Uterus (tissue), 2 donors: ENCODE measurements around the gene DCAF7.

Experiments
- POLR2A ChIP-seq, 2 donors: fragments of 450-650 bp; IDR thresholded peaks; one replicate each; pipeline ENCODE4 v1.6.1; 2016; ENCODE audit warnings: antibody characterized with exemption in 2 of 2, mild to moderate bottlenecking in 1 of 2, moderate library complexity in 1 of 2
- TF ChIP-seq, protein P1 (sequence below), 4 experiments: fragments of 200-600 bp in 2 of 4; fragments of 450-650 bp in 2 of 4; sonication (generic) in 2 of 4; IDR thresholded peaks; one replicate each; pipeline ENCODE4 v1.5.1; 2016 to 2019; ENCODE audit warnings: antibody characterized with exemption in 4 of 4, mild to moderate bottlenecking in 2 of 4, moderate library complexity in 1 of 4

DNA sequence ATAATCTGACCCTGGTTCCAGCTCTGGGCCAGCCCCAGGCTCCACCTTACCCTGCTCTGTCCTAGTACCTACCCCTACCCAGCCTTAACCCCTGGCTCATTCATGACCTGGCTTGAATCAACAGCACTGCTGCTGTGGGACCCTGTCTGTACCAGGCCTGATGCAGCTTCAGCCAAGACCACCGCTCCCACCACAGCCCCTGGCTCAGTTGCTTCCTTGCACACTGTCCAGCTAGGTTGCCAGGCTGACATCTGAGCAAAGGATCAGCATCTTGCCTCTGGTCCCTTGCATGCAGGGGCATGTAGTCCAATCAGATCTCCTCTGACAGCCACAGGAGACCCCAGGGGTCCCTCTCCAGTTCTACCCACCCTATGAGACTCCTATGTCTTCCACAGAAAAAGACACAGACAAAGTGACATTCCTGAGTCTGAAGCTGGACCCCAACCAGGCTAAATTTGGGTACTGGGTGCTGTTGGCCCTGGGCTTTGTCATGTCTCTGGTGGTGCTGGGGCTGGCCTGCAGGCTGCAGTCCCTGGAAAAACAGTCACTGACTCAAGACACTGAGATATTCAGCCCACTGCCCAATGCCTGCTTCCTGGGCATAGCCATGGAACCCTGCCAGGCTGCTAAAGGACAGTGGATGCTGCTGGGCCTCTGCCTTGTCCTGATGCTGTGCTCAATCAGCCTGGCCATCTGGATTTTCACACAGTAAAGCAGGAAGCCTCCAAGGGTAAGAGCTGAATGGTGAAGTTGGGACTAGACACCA lies 31.0 kb upstream of the DCAF7 start:
- TF ChIP-seq, protein P1, sequence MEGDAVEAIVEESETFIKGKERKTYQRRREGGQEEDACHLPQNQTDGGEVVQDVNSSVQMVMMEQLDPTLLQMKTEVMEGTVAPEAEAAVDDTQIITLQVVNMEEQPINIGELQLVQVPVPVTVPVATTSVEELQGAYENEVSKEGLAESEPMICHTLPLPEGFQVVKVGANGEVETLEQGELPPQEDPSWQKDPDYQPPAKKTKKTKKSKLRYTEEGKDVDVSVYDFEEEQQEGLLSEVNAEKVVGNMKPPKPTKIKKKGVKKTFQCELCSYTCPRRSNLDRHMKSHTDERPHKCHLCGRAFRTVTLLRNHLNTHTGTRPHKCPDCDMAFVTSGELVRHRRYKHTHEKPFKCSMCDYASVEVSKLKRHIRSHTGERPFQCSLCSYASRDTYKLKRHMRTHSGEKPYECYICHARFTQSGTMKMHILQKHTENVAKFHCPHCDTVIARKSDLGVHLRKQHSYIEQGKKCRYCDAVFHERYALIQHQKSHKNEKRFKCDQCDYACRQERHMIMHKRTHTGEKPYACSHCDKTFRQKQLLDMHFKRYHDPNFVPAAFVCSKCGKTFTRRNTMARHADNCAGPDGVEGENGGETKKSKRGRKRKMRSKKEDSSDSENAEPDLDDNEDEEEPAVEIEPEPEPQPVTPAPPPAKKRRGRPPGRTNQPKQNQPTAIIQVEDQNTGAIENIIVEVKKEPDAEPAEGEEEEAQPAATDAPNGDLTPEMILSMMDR (IDR thresholded peaks at IDR 0.05) = no peak
- no peak for TF ChIP-seq POLR2A (IDR thresholded peaks at IDR 0.05)
